Iris pigment epithelial cell (primary cell): ENCODE data around the gene PMS2.
"Not testable (repeated sequence)": the region's sequence is repeated elsewhere in the genome, so short reads cannot be mapped to it uniquely, and the experiment has no call there.

Source experiments
- DNase-seq: peaks from one replicate; pipeline ENCODE4 v3.0.0-alpha.2; 2011; ENCODE audit warnings: low read depth

PMS2 gene

GRCh38 chr7:6015917-6016652, 7.2 kb upstream of the PMS2 start:
- peak; percentile 93 for DNase-seq

- DNase-seq: peak; percentile 61
These were observed 3.7 kb upstream of the PMS2 start for GRCh38 chr7:6012355-6013104.

- DNase-seq: no peak
These were observed 2.7 kb upstream of the PMS2 start for GRCh38 chr7:6011541-6011940.

- DNase-seq: not testable (repeated sequence)
These were observed 1.5 kb upstream of the PMS2 start for GRCh38 chr7:6010370-6010769.

GRCh38 chr7:6007835-6008590, 836 bp downstream of the PMS2 start:
- peak; percentile 23 for DNase-seq

GRCh38 chr7:6007386-6007785, 1.5 kb downstream of the PMS2 start:
- no peak for DNase-seq

- peak; percentile 75 for DNase-seq
These were observed 11.5 kb downstream of the PMS2 start for GRCh38 chr7:5997210-5997808.

GRCh38 chr7:5987061-5987460, 21.8 kb downstream of the PMS2 start:
- not testable (repeated sequence) for DNase-seq

GRCh38 chr7:5979680-5980314, 29.1 kb downstream of the PMS2 start:
- not testable (repeated sequence) for DNase-seq

GRCh38 chr7:5973580-5973979, 35.3 kb downstream of the PMS2 start:
- not testable (repeated sequence) for DNase-seq

- not testable (repeated sequence) for DNase-seq
These were observed 38.4 kb downstream of the PMS2 start, which contains the start of gene RSPH10B for GRCh38 chr7:5970347-5970911. RSPH10B (minus strand) TSS chr7:5970689; CDS start chr7:5967116, 3,573 bp downstream.

- DNase-seq: not testable (repeated sequence)
These were observed 45.0 kb downstream of the PMS2 start for GRCh38 chr7:5963810-5964209.

- DNase-seq: not testable (repeated sequence)
These were observed 45.6 kb downstream of the PMS2 start for GRCh38 chr7:5963205-5963604.

GRCh38 chr7:5934945-5935450, 73.9 kb downstream of the PMS2 start:
- DNase-seq: not testable (repeated sequence)

GRCh38 chr7:5931905-5932644, 76.8 kb downstream of the PMS2 start:
- DNase-seq: peak; percentile 80

GRCh38 chr7:5931250-5931649, 77.6 kb downstream of the PMS2 start:
- DNase-seq: not testable (repeated sequence)

- not testable (repeated sequence) for DNase-seq
These were observed 78.6 kb downstream of the PMS2 start for GRCh38 chr7:5930290-5930689.

GRCh38 chr7:5926263-5926870, 82.5 kb downstream of the PMS2 start:
- DNase-seq: not testable (repeated sequence)

GRCh38 chr7:5924630-5925029, 84.2 kb downstream of the PMS2 start:
- not testable (repeated sequence) for DNase-seq

- not testable (repeated sequence) for DNase-seq
These were observed 84.7 kb downstream of the PMS2 start for GRCh38 chr7:5924180-5924579.
